Spleen (tissue), 11 donors: Measurements from ENCODE around the gene EFNA3. TPM values are rescaled to one million over a fixed set of nuclear protein-coding genes. Genes with fewer than 3 reads are reported as not detected.

ENCODE experiments used
- DNase-seq: peaks from one replicate; pipeline ENCODE4 v3.0.0-alpha.2; 2020
- H3K27ac ChIP-seq, 8 donors: fragments of 200-600 bp; sonication (generic) in 7 of 8; 1 replicate in 4 of 8; 2 replicates in 4 of 8; pipeline versions ENCODE4 v1.5.0 to v1.8.0; 2016 to 2021; ENCODE audit warnings: inconsistent platforms in 4 of 8, mild to moderate bottlenecking in 4 of 8, moderate library complexity in 1 of 8
- H3K27me3 ChIP-seq, 7 donors: fragments of 200-600 bp; sonication (generic) in 6 of 7; replicated peaks in 1 of 7; 1 replicate in 4 of 7; 2 replicates in 3 of 7; pipeline versions ENCODE4 v1.5.0 to v1.8.0; 2016 to 2021; ENCODE audit warnings: inconsistent platforms in 3 of 7, mild to moderate bottlenecking in 1 of 7
- H3K36me3 ChIP-seq, 6 donors: fragments of 200-600 bp; sonication (generic) in 5 of 6; 1 replicate in 4 of 6; 2 replicates in 2 of 6; pipeline versions ENCODE4 v1.5.0 to v1.8.0; 2016 to 2021; ENCODE audit warnings: inconsistent platforms in 2 of 6
- H3K4me1 ChIP-seq, 6 donors: fragments of 200-600 bp; sonication (generic) in 5 of 6; 1 replicate in 3 of 6; 2 replicates in 3 of 6; pipeline versions ENCODE4 v1.5.0 to v1.8.0; 2016 to 2021; ENCODE audit warnings: inconsistent platforms in 3 of 6
- H3K4me3 ChIP-seq, 8 donors: fragments of 200-600 bp; sonication (generic) in 7 of 8; 1 replicate in 4 of 8; 2 replicates in 4 of 8; pipeline versions ENCODE4 v1.5.0 to v1.8.0; 2016 to 2021; ENCODE audit warnings: inconsistent platforms in 4 of 8, mild to moderate bottlenecking in 4 of 8, moderate library complexity in 2 of 8
- H3K9me3 ChIP-seq, 8 donors: fragments of 200-600 bp; sonication (generic) in 7 of 8; 1 replicate in 4 of 8; 2 replicates in 4 of 8; pipeline versions ENCODE4 v1.5.0 to v1.8.0; 2016 to 2021; ENCODE audit warnings: inconsistent platforms in 4 of 8
- CTCF ChIP-seq, 11 experiments: fragments of 200-600 bp in 7 of 11; fragments of 450-650 bp in 4 of 11; sonication (generic) in 4 of 11; IDR thresholded peaks in 8 of 11; conservative IDR thresholded peaks in 3 of 11; 1 replicate in 7 of 11; 2 replicates in 4 of 11; pipeline versions ENCODE4 v1.4.0 to v1.8.0; 2016 to 2021; ENCODE audit warnings: antibody characterized with exemption in 11 of 11, inconsistent platforms in 4 of 11, mild to moderate bottlenecking in 1 of 11
- POLR2A ChIP-seq, 3 donors: fragments of 450-650 bp; IDR thresholded peaks; one replicate each; pipeline ENCODE4 v1.5.1; 2017; ENCODE audit warnings: antibody characterized with exemption in 3 of 3, mild to moderate bottlenecking in 1 of 3
- POLR2AphosphoS5 ChIP-seq, 3 donors: sonication (generic); formaldehyde crosslinking; IDR thresholded peaks; one replicate each; pipeline ENCODE4 v1.5.1; 2017; ENCODE audit warnings: antibody characterized with exemption in 3 of 3
- WGBS, 5 donors: extraction: QIAGEN DNeasy Blood & Tissue Kit in 3 of 5; methylation state at CpG; one replicate each; pipeline versions ENCODE4 v1.1.5 to v1.1.7; 2013 to 2018; 5-methylcytosine and 5-hydroxymethylcytosine counted together
- intact Hi-C: fragments of 100-400 bp; cut with DNase I; formaldehyde crosslinking; loops from one replicate; pipeline ENCODE4 v1.15.0; 2023; ENCODE audit warnings: low total_unique reads
- polyA plus RNA-seq, 3 donors: library from polyadenylated mRNA; stranded (reverse); fragments of 200-250 nt; gene quantifications; one replicate each; pipeline ENCODE4 v1.2.1, GENCODE V29; 2013
- total RNA-seq, 7 donors: library from RNA; depleted of rRNA in 3 of 7; stranded (reverse); fragments of >200 nt in 3 of 7; fragmentation: NEBNext Ultra II Directional in 4 of 7; extraction: Animal tissue kit (Norgen Biotek cat#: 25700) in 4 of 7; gene quantifications; one replicate each; pipeline versions ENCODE4 v1.1.0 to v1.2.1, GENCODE V29; 2016 to 2021
- donor health status: healthy with polysubstance abuse.
- donor health status: DM: no; HTN: no; CAD: no; lungs with moderate emphysema.
- donor health status: DM: no; HTN: no; CAD: no.
- donor health status: Bipolar disorder and iron deficiency.
- donor health status: healthy.
- donor health status: DM: no; HTN: no; CAD: no.
- donor health status: DM: yes; HTN: yes; CAD: no.

EFNA3 gene
- total and polyA plus RNA-seq, 10 donors: 1.4 to 4.3 (median 1.9) TPM; not detected in 1

- H3K4me1 ChIP-seq: peaks cover 29 to 54% (median 41%) of the 10 kb centered on the region in 6 donors
- H3K4me3 ChIP-seq: peak overlapping the region; percentile 56 to 91 (median 76)
- DNase-seq: no peak
- no peak for TF ChIP-seq POLR2A (IDR thresholded peaks at IDR 0.05)
- TF ChIP-seq CTCF (IDR thresholded peaks at IDR 0.05 in 8 of 11, conservative IDR thresholded peaks at IDR 0.05 in 3 of 11): no peak
- no peak for TF ChIP-seq POLR2AphosphoS5 (IDR thresholded peaks at IDR 0.05)
- H3K27me3 ChIP-seq: no peaks in the 10 kb centered on the region
- H3K36me3 ChIP-seq: peaks cover 0 to 61% (median 14%) of the 10 kb centered on the region in 6 donors
- intact Hi-C loops: loop anchor here (10.0 kb wide), 1 partner anchor 59 kb away; the partner anchor contains the start of gene ZBTB7B
- H3K9me3 ChIP-seq: no peaks in the 10 kb centered on the region
- WGBS, 5 donors: 11 to 13% (median 13%) methylated on average over 13 to 14 of the region's 14 CpGs
- peak overlapping the region; percentile 72 to 93 (median 86) for H3K27ac ChIP-seq
Measured at GRCh38 chr1:155064111-155064831, 14.4 kb upstream of the EFNA3 start.

GRCh38 chr1:155064832-155065429 is 13.7 kb upstream of the EFNA3 start:
- peak overlapping the region in 1 of 8 donors; percentile 7 for H3K27ac ChIP-seq
- no peak for DNase-seq

GRCh38 chr1:155066777-155067176 is 11.9 kb upstream of the EFNA3 start:
- intact Hi-C loops: loop anchor here (10.0 kb wide), 1 partner anchor 62 kb away; the partner anchor contains the start of gene ZBTB7B
- no peaks in the 10 kb centered on the region for H3K9me3 ChIP-seq
- no peak for DNase-seq
- TF ChIP-seq POLR2A (IDR thresholded peaks at IDR 0.05) (no peak), CTCF (IDR thresholded peaks at IDR 0.05 in 8 of 11, conservative IDR thresholded peaks at IDR 0.05 in 3 of 11) (no peak), POLR2AphosphoS5 (IDR thresholded peaks at IDR 0.05) (no peak)
- peaks cover 0 to 39% (median 5%) of the 10 kb centered on the region in 6 donors for H3K36me3 ChIP-seq
- no peak overlapping the region for H3K27ac ChIP-seq
- no peaks in the 10 kb centered on the region for H3K27me3 ChIP-seq
- H3K4me3 ChIP-seq: no peak overlapping the region
- 89 to 95% (median 93%) methylated on average over 8 of the region's 8 CpGs for WGBS, 5 donors
- H3K4me1 ChIP-seq: peaks cover 37 to 62% (median 53%) of the 10 kb centered on the region in 6 donors

More at GRCh38 chr1:155064832-155065429, 13.7 kb upstream of the EFNA3 start:
- no peaks in the 10 kb centered on the region for H3K27me3 ChIP-seq
- peaks cover 0 to 57% (median 13%) of the 10 kb centered on the region in 6 donors for H3K36me3 ChIP-seq
- H3K4me1 ChIP-seq: peaks cover 29 to 58% (median 44%) of the 10 kb centered on the region in 6 donors
- no peak overlapping the region for H3K4me3 ChIP-seq
- no peak for TF ChIP-seq POLR2AphosphoS5 (IDR thresholded peaks at IDR 0.05)
- no peak for TF ChIP-seq CTCF (IDR thresholded peaks at IDR 0.05 in 8 of 11, conservative IDR thresholded peaks at IDR 0.05 in 3 of 11)
- TF ChIP-seq POLR2A (IDR thresholded peaks at IDR 0.05): no peak
- 72 to 88% (median 79%) methylated on average over 5 of the region's 5 CpGs for WGBS, 5 donors
- intact Hi-C loops: loop anchor here (10.0 kb wide), 1 partner anchor 60 kb away; the partner anchor contains the start of gene ZBTB7B
- no peaks in the 10 kb centered on the region for H3K9me3 ChIP-seq

- no peak for TF ChIP-seq POLR2AphosphoS5 (IDR thresholded peaks at IDR 0.05)
- no peak for TF ChIP-seq CTCF (IDR thresholded peaks at IDR 0.05 in 8 of 11, conservative IDR thresholded peaks at IDR 0.05 in 3 of 11)
- no peak for TF ChIP-seq POLR2A (IDR thresholded peaks at IDR 0.05)
- WGBS, 5 donors: 90 to 100% (median 97%) methylated on average over 3 of the region's 3 CpGs
Measured at GRCh38 chr1:155068599-155068998, 10.0 kb upstream of the EFNA3 start.

More at GRCh38 chr1:155068599-155068998, 10.0 kb upstream of the EFNA3 start:
- no peaks in the 10 kb centered on the region for H3K9me3 ChIP-seq
- no peak for DNase-seq
- no peak overlapping the region for H3K27ac ChIP-seq
- H3K36me3 ChIP-seq: peaks cover 0 to 32% (median 5%) of the 10 kb centered on the region in 6 donors
- intact Hi-C loops: loop anchor here (10.0 kb wide), 1 partner anchor 64 kb away; the partner anchor contains the start of gene ZBTB7B
- peaks cover 20 to 52% (median 36%) of the 10 kb centered on the region in 6 donors for H3K4me1 ChIP-seq
- H3K27me3 ChIP-seq: no peaks in the 10 kb centered on the region
- H3K4me3 ChIP-seq: no peak overlapping the region
